NCI-H128 (cell line): ENCODE measurements around the gene SP110.
"Not testable (repeated sequence)": the region's sequence is repeated elsewhere in the genome, so short reads cannot be mapped to it uniquely, and the experiment has no call there.

ENCODE experiments used
- DNase-seq: peaks from one replicate; lab custom pipeline; 2025; ENCODE audit not compliant: unreplicated experiment; lab: John Stamatoyannopoulos, UW

Gene SP110

GRCh38 chr2:230219419-230220331 lies at the start of gene SP110:
SP110 (minus strand) TSS chr2:230219984; CDS start chr2:230216927, 3,057 bp downstream.
- DNase-seq, result no peak

GRCh38 chr2:230268606-230269243 lies 48.9 kb upstream of the SP110 start:
- DNase-seq, result no peak

- no peak for DNase-seq
These were observed 47.8 kb upstream of the SP110 start for GRCh38 chr2:230267556-230267955.

- no peak for DNase-seq
These were observed 47.3 kb upstream of the SP110 start for GRCh38 chr2:230267059-230267458.

GRCh38 chr2:230266638-230267037 lies 46.9 kb upstream of the SP110 start:
- no peak for DNase-seq

GRCh38 chr2:230264945-230265344 lies 45.2 kb upstream of the SP110 start:
- DNase-seq, result not testable (repeated sequence)

GRCh38 chr2:230262246-230262645 lies 42.5 kb upstream of the SP110 start:
- no peak for DNase-seq

- DNase-seq, result no peak
These were observed 38.7 kb upstream of the SP110 start for GRCh38 chr2:230258483-230258882.

GRCh38 chr2:230256733-230257332 lies 37.0 kb upstream of the SP110 start:
- no peak for DNase-seq

GRCh38 chr2:230254152-230254881 lies 34.5 kb upstream of the SP110 start:
- DNase-seq, result no peak

GRCh38 chr2:230250231-230250630 lies 30.4 kb upstream of the SP110 start:
- DNase-seq, result no peak

- no peak for DNase-seq
These were observed 26.4 kb upstream of the SP110 start for GRCh38 chr2:230246206-230246605.

GRCh38 chr2:230244211-230244610 lies 24.4 kb upstream of the SP110 start:
- no peak for DNase-seq

GRCh38 chr2:230234845-230235244 lies 15.1 kb upstream of the SP110 start:
- DNase-seq, result no peak

- no peak for DNase-seq
These were observed 14.4 kb upstream of the SP110 start for GRCh38 chr2:230234122-230234722.

GRCh38 chr2:230231251-230231650 lies 11.5 kb upstream of the SP110 start:
- no peak for DNase-seq

- no peak for DNase-seq
These were observed 10.9 kb upstream of the SP110 start for GRCh38 chr2:230230496-230231200.

GRCh38 chr2:230230087-230230486 lies 10.3 kb upstream of the SP110 start:
- DNase-seq, result no peak

GRCh38 chr2:230227216-230227615 lies 7.4 kb upstream of the SP110 start:
- no peak for DNase-seq

GRCh38 chr2:230226051-230226551 lies 6.3 kb upstream of the SP110 start:
- no peak for DNase-seq
